Gastroesophageal sphincter (tissue), 4 donors: ENCODE results near the gene FBXL13. TPM values are rescaled to one million over a fixed set of nuclear protein-coding genes. Genes with fewer than 3 reads are reported as not detected.
"Not testable (repeated sequence)": the region's sequence is repeated elsewhere in the genome, so short reads cannot be mapped to it uniquely, and the experiment has no call there.

Experiments
- ATAC-seq: fragments of 150-250 bp; one replicate; pipeline ENCODE4 v1.9.1; 2016; ENCODE audit warnings: mild to moderate bottlenecking, moderate library complexity
- H3K27ac ChIP-seq, 4 donors: fragments of 200-600 bp; sonication (generic) in 3 of 4; 1 replicate in 3 of 4; 2 replicates in 1 of 4; pipeline ENCODE4 v1.5.1; 2016 to 2019
- H3K27me3 ChIP-seq: fragments of 200-600 bp; sonication (generic); one replicate; pipeline ENCODE4 v1.5.1; 2019
- H3K36me3 ChIP-seq, 2 donors: fragments of 200-600 bp; sonication (generic); one replicate each; pipeline ENCODE4 v1.5.1; 2019; ENCODE audit warnings: control low read depth in 1 of 2
- H3K4me1 ChIP-seq, 3 donors: fragments of 200-600 bp; sonication (generic); 1 replicate in 2 of 3; 2 replicates in 1 of 3; pipeline ENCODE4 v1.5.1; 2016 to 2019; ENCODE audit warnings: control low read depth in 2 of 3
- H3K4me3 ChIP-seq, 2 donors: fragments of 200-600 bp; sonication (generic); one replicate each; pipeline ENCODE4 v1.5.1; 2019; ENCODE audit warnings: mild to moderate bottlenecking in 1 of 2, moderate library complexity in 1 of 2
- H3K9me3 ChIP-seq, 3 donors: fragments of 200-600 bp; sonication (generic); one replicate each; pipeline ENCODE4 v1.5.1; 2017 to 2019; ENCODE audit warnings: control low read depth in 2 of 3
- EP300 ChIP-seq: sonication (generic); formaldehyde crosslinking; IDR thresholded peaks from one replicate; pipeline ENCODE4 v1.6.1; 2017; ENCODE audit warnings: antibody characterized with exemption, mild to moderate bottlenecking
- POLR2A ChIP-seq, 2 donors: fragments of 450-650 bp; IDR thresholded peaks; one replicate each; pipeline ENCODE4 v1.6.1; 2017; ENCODE audit warnings: antibody characterized with exemption in 2 of 2, mild to moderate bottlenecking in 2 of 2, moderate library complexity in 1 of 2
- POLR2AphosphoS5 ChIP-seq: sonication (generic); formaldehyde crosslinking; IDR thresholded peaks from one replicate; pipeline ENCODE4 v1.6.1; 2017; ENCODE audit warnings: antibody characterized with exemption
- WGBS, 2 donors: methylation state at CpG; one replicate each; pipeline ENCODE4 v1.1.5; 2018; ENCODE audit warnings: low coverage in 1 of 2; 5-methylcytosine and 5-hydroxymethylcytosine counted together
- total RNA-seq, 4 donors: library from RNA; depleted of rRNA; stranded (reverse); fragments of >200 nt; gene quantifications; one replicate each; pipeline ENCODE4 v1.1.0, GENCODE V29; 2016
- TF ChIP-seq, protein P1 (sequence below), 4 experiments: fragments of 200-600 bp in 2 of 4; fragments of 450-650 bp in 2 of 4; sonication (generic) in 1 of 4; IDR thresholded peaks; one replicate each; pipeline ENCODE4 v1.5.1; 2017 to 2019; ENCODE audit warnings: antibody characterized with exemption in 4 of 4, mild to moderate bottlenecking in 2 of 4, moderate library complexity in 2 of 4

Gene FBXL13
- total RNA-seq, 4 donors from 2014 or later, result 1.3 to 5.8 (median 3.2) TPM

DNA sequence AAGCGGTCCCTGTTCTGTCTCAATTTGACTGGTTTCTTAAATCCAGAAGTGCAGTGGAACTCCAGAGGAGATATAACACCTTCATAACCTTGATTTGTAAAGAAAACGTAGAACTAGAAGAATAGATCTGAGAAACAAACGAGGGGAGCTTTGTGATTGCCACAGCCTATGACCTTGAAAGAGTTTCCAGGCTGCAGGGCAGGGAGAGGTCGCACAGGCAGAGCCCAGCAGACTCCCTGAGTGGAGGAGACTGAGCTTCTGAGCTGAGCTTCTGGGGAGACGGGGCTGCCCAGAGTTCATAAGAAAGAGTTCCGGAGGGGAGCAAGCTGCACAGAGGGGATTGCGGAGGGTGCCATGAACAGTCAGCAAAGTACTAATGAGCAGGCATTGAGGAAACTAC lies 268.0 kb downstream of the FBXL13 start:
- WGBS, 2 donors, result 93% methylated on average over 7 of the region's 7 CpGs; no CpG with 5 or more reads in 1 of the 2 donors
- TF ChIP-seq, protein P1, sequence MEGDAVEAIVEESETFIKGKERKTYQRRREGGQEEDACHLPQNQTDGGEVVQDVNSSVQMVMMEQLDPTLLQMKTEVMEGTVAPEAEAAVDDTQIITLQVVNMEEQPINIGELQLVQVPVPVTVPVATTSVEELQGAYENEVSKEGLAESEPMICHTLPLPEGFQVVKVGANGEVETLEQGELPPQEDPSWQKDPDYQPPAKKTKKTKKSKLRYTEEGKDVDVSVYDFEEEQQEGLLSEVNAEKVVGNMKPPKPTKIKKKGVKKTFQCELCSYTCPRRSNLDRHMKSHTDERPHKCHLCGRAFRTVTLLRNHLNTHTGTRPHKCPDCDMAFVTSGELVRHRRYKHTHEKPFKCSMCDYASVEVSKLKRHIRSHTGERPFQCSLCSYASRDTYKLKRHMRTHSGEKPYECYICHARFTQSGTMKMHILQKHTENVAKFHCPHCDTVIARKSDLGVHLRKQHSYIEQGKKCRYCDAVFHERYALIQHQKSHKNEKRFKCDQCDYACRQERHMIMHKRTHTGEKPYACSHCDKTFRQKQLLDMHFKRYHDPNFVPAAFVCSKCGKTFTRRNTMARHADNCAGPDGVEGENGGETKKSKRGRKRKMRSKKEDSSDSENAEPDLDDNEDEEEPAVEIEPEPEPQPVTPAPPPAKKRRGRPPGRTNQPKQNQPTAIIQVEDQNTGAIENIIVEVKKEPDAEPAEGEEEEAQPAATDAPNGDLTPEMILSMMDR (IDR thresholded peaks at IDR 0.05), result no peak
- no peak for TF ChIP-seq POLR2AphosphoS5
- TF ChIP-seq EP300, result no peak
- TF ChIP-seq POLR2A (IDR thresholded peaks at IDR 0.05), result no peak
- Histone ChIP-seq H3K36me3 (peaks cover 0 to 9% of the 10 kb centered on the region in 2 donors), H3K27ac (no peak overlapping the region), H3K4me3 (no peak overlapping the region), H3K4me1 (peaks cover 0 to 13% (median 0%) of the 10 kb centered on the region in 3 donors), H3K9me3 (no peaks in the 10 kb centered on the region), H3K27me3 (no peaks in the 10 kb centered on the region)
- ATAC-seq, result no peak

DNA sequence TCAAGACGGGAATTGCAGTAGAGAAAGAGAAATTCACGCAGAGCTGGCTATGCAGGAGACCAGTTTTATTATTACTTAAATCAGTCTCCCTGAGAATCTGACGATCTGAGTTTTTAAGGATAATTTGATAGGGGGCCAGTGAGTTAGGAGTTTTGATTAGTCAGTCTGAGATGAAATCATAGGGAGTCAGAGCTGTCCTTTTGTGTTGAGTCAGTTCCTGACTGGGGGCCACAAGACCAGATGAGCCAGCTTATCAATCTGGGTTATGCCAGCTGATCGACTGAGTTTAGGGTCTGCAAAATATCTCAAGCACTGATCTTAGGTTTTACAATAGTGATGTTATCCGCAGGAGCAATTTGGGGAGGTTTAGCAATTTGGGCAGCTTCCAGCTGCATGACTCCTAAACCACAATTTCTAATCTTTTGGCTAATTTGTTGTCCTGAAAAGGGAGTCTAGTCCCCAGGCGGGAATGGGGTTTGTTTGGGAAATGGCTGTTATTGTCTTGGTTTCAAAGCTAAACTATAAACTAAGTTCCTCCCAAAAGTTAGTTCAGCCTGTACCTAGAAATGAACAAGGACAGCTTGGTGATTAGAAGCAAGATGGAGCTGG lies 278.5 kb downstream of the FBXL13 start:
- H3K9me3 ChIP-seq, H3K4me1 ChIP-seq, H3K36me3 ChIP-seq, ATAC-seq, H3K27me3 ChIP-seq, H3K27ac ChIP-seq, H3K4me3 ChIP-seq: not testable (repeated sequence)
- 80% methylated on average over 1 of the region's 6 CpGs; no CpG with 5 or more reads in 1 of the 2 donors for WGBS, 2 donors

DNA sequence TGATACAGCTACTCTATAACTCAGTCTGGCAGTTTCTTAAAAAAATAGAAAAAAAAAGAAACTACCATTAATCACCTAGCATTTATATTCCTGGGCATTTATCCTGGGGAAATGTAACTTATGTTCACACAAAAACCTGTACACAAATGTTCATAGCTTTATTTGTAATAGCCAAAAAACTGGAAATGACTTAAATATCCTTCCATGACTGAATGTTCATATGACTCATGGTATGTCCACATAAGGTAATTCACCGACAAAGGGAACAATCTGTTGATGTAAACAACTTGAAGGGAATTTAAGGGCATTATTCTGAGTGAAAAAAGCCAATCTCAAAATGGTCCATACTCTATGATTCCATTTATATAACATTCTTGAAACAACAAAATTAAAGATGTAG lies 280.0 kb downstream of the FBXL13 start:
- not testable (repeated sequence) for H3K36me3 ChIP-seq, H3K27ac ChIP-seq, H3K4me3 ChIP-seq, H3K9me3 ChIP-seq, ATAC-seq, H3K27me3 ChIP-seq, H3K4me1 ChIP-seq
- 18 to 71% methylated on average over 1 of the region's 1 CpG for WGBS, 2 donors

DNA sequence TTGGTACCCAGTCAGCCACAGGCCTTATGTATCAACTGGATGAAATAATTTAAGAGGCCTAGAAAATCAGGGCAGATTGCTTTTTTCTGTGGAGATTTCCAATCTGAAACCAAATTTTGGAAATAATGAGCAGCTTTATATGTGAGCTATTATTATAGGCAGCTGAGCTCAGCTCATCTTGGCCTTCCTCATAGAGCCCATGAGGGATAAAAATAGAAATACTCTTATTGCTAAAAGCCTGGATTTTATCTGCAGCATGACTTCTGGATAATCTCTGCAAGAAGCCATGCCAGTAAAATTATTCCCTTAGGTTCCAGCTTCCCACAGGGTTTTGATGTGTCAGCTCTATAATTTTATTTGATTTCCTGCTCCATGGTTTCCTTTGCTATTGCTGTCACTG lies 282.8 kb downstream of the FBXL13 start:
- ATAC-seq, H3K27me3 ChIP-seq, H3K9me3 ChIP-seq, H3K27ac ChIP-seq, H3K4me3 ChIP-seq, H3K4me1 ChIP-seq: not testable (repeated sequence)
- peaks cover 0 to 15% of the 10 kb centered on the region in 2 donors for H3K36me3 ChIP-seq

DNA sequence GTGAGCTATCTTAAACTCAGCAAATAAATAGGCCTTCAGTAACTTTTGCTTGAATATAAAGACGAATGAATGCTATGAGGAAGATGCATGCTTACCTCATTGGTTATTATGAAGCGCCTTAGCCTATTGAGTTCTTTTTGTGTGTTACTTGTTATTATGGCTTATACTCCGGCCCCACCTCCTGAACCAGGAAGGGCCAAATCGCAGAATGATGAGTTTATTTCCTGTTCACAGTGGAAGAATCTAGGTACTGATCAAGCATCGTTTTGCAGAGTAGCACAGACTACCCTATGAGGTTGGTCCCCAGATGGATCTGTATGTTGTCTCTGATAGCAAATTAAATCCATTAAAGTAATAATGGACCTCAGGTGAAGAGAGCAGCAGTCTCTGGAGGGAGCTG lies 283.2 kb downstream of the FBXL13 start:
- H3K9me3 ChIP-seq, ATAC-seq, H3K27ac ChIP-seq, H3K27me3 ChIP-seq, H3K4me3 ChIP-seq, H3K4me1 ChIP-seq: not testable (repeated sequence)
- H3K36me3 ChIP-seq, result peaks cover 0 to 15% of the 10 kb centered on the region in 2 donors
- 71 to 80% methylated on average over 4 of the region's 5 CpGs for WGBS, 2 donors

DNA sequence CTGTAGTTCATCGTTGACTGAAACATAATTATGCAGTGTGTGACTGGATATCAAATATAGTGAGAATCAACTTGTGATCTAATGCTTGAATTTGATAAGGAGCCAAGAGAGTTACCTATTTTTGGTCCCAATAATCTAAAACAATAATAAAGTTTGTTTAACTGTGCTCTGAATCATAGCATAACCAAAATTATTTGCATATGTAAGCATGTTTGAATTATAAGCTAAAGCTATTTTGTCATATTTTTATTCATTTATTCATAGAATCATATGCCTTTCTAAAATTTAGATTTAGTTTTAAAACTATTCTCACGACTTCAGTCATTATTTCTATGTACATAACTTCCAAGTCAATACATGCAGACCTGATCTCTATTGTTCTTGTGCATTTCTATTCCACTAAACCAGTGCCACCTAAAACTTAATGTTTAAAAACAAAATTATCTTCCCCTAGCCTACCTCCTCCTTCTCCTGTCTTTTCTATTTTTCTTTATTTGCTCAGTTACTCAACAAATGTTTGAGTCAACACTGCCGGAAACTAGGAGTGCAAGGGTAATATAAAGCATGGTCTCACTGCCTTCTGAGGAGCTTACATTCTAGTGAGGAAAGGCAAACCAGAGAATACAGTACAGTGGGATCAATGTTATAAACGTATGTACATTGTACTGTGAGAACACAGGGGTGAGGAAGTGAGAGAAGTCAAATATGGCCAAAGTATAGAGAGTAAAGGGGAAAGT lies 284.1 kb downstream of the FBXL13 start:
- not testable (repeated sequence) for H3K9me3 ChIP-seq, H3K27ac ChIP-seq, H3K4me3 ChIP-seq, H3K4me1 ChIP-seq, H3K27me3 ChIP-seq, ATAC-seq
- WGBS, 2 donors, result 85 to 100% methylated on average over 2 to 3 of the region's 4 CpGs
- H3K36me3 ChIP-seq, result peaks cover 0 to 15% of the 10 kb centered on the region in 2 donors

DNA sequence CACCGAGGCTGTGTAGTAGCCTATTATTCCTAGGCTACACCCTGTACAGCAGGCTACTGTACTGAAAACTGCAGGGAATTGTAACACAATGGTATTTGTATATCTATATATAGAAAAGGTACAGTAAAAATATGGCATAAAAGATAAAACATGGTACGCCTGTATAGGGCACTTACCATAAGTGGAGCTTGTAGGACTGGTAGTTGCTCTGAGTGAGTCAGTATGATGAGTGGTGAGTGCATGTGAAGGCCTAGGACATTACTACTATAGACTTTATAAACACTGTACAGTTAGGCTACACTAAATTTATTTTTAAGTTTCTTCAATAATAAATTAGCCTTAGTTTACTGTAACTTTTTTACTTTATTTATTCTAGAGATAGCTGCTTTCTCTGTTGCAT lies 285.8 kb downstream of the FBXL13 start:
- ATAC-seq, H3K4me1 ChIP-seq, H3K27me3 ChIP-seq, H3K27ac ChIP-seq, H3K9me3 ChIP-seq, H3K4me3 ChIP-seq: not testable (repeated sequence)
- WGBS, 2 donors, result 75 to 100% methylated on average over 2 of the region's 2 CpGs
- H3K36me3 ChIP-seq, result peaks cover 0 to 15% of the 10 kb centered on the region in 2 donors

DNA sequence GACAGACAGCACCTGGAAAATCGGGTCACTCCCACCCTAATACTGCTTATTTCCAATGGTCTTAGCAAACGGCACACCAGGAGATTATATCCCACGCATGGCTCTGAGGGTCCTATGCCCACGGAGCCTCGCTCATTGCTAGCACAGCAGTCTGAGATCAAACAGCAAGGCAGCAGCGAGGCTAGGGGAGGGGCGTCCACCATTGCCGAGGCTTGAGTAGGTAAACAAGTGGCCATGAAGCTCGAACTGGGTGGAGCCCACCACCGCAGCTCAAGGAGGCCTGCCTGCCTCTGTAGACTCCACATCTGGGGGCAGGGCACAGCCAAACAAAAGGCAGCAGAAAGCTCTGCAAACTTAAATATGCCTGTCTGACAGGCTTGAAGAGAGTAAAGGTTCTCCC lies 293.7 kb downstream of the FBXL13 start:
- H3K27me3 ChIP-seq, H3K27ac ChIP-seq, H3K4me3 ChIP-seq, H3K9me3 ChIP-seq, H3K4me1 ChIP-seq, ATAC-seq, H3K36me3 ChIP-seq: not testable (repeated sequence)
- WGBS, 2 donors, result 83 to 97% methylated on average over 2 to 6 of the region's 10 CpGs

DNA sequence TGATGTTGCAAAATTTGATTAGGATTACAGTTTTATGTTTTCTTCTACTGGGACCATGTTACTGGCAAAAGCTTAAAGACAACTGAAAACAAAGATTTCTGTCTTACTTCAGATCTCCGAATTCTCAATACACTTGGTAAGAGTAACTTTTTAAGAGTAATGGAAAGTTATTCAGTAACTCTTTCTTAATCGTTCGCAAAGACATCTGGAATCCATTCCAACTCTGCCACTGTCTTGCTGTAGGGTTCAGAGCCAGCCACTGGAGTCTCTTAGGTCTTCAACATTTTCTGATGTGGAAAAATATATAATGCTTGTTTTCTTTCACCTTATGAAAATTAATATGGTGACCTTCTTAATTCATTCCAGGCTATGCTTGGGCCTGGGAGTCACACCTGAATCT lies 295.9 kb downstream of the FBXL13 start:
- H3K27ac ChIP-seq, H3K4me1 ChIP-seq, H3K36me3 ChIP-seq, H3K4me3 ChIP-seq, H3K9me3 ChIP-seq, H3K27me3 ChIP-seq, ATAC-seq: not testable (repeated sequence)
- WGBS, 2 donors, result 62 to 72% methylated on average over 3 of the region's 3 CpGs

DNA sequence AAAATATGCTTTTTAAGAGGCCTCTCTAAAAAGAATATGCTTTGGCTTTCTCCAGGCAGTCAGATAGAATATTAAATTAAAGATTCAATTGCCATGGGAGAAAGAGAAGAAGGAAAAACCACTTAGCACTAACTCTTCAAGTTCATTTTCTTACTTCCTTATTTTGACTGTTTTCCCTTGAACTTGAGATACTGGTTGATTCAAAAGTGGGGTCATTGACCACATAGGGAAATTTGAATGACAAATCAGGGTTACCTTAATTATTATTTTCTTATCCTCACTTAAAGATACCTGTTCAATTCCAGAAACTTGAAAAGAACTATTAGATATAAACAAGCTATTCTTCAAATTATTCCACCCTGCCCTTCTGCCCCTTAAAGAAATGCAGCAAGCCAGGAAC lies 298.4 kb downstream of the FBXL13 start:
- not testable (repeated sequence) for H3K36me3 ChIP-seq, H3K4me3 ChIP-seq, H3K27me3 ChIP-seq, ATAC-seq, H3K9me3 ChIP-seq, H3K4me1 ChIP-seq, H3K27ac ChIP-seq

DNA sequence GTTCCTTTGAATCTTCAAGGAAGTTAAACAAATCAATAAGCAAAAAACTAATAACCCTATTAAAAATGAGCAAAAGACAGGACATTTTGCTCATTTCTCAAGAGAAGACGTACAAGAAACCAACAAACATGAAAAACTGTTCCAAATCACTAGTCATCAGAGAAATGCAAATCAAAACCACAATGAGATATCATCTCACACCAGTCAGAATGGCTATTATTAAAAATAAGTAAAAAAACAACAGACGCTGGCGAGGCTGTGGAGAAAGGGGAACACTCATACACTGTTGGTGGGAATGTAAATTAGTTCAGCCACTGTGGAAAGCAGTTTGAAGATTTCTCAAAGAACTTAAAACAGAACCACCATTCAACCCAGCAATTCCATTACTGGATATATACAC lies 304.1 kb downstream of the FBXL13 start:
- H3K27me3 ChIP-seq, H3K9me3 ChIP-seq, H3K4me1 ChIP-seq, H3K27ac ChIP-seq, H3K4me3 ChIP-seq, ATAC-seq, H3K36me3 ChIP-seq: not testable (repeated sequence)
- WGBS, 2 donors, result no CpG with 5 or more reads among the region's 3 CpGs

DNA sequence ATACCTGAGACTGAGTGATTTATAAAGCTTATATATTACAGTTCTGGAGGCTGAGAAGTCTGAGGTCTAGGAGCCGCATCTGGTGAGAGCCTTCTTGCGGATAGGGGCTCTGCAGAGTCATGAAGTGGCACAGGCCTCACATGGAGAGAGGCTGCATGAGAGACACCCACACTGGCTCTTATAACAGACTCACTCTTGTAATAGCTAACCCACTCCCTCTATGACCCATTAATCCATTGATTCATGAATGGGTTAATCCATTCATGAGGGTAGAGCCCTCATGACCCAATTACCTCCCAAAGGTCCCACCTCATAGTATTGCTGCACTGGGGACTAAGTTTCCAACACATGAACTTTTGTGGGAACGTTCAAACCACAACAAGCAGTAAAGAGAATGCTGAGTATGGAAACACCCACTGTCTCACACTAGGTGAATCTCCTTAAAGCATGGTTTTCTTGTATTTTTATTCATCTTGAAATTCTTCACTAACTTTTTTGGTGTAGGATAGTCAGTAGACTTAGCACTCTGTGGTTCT lies 304.9 kb downstream of the FBXL13 start:
- not testable (repeated sequence) for ATAC-seq, H3K4me1 ChIP-seq
- WGBS, 2 donors, result 88% methylated on average over 1 of the region's 3 CpGs; no CpG with 5 or more reads in 1 of the 2 donors

More for the DNA sequence above, 304.9 kb downstream of the FBXL13 start:
- not testable (repeated sequence) for H3K9me3 ChIP-seq, H3K27ac ChIP-seq, H3K36me3 ChIP-seq, H3K27me3 ChIP-seq, H3K4me3 ChIP-seq
